Head of caudate nucleus (tissue), 42 donors: ENCODE data around the gene FAM174B.

Source experiments
- DNase-seq, 42 donors: peaks; one replicate each; pipeline versions ENCODE4 v3.0.0 to v3.0.0-alpha.2; 2020 to 2021; ENCODE audit warnings: mixed read lengths in 7 of 42
- intact Hi-C: fragments of 100-400 bp; cut with DNase I; formaldehyde crosslinking; loops from one replicate; pipeline ENCODE4 v1.15.0; 2022

Gene FAM174B

GRCh38 chr15:92647467-92648163, 8.0 kb downstream of the FAM174B start:
- no peak for DNase-seq
- intact Hi-C loops, result no loop called here

GRCh38 chr15:92646216-92646615, 9.4 kb downstream of the FAM174B start:
- peak in 1 of 42 donors; percentile 1 for DNase-seq
- intact Hi-C loops, result no loop called here

- intact Hi-C loops, result no loop called here
- peak in 1 of 42 donors; percentile 0 for DNase-seq
Measured at GRCh38 chr15:92645731-92646130, 9.8 kb downstream of the FAM174B start.

- intact Hi-C loops, result no loop called here
- peak in 1 of 42 donors; percentile 3 for DNase-seq
Measured at GRCh38 chr15:92645051-92645631, 10.4 kb downstream of the FAM174B start.

GRCh38 chr15:92643849-92644815, 11.4 kb downstream of the FAM174B start:
- DNase-seq, result peak in 3 of 42 donors; percentile 4 to 34 (median 19)
- intact Hi-C loops, result no loop called here

- intact Hi-C loops, result no loop called here
- DNase-seq, result peak in 3 of 42 donors; percentile 18 to 43 (median 26)
Measured at GRCh38 chr15:92638709-92639365, 16.7 kb downstream of the FAM174B start.

- peak in 1 of 42 donors; percentile 2 for DNase-seq
Measured at GRCh38 chr15:92638291-92638708, 17.3 kb downstream of the FAM174B start.

GRCh38 chr15:92637626-92638025, 17.9 kb downstream of the FAM174B start:
- intact Hi-C loops, result no loop called here
- peak in 2 of 42 donors; percentile 13 to 40 for DNase-seq

More at GRCh38 chr15:92638291-92638708, 17.3 kb downstream of the FAM174B start:
- intact Hi-C loops, result no loop called here

- peak in 3 of 42 donors; percentile 1 to 30 (median 9) for DNase-seq
- intact Hi-C loops, result no loop called here
Measured at GRCh38 chr15:92636908-92637481, 18.6 kb downstream of the FAM174B start.

- intact Hi-C loops, result no loop called here
- peak in 3 of 42 donors; percentile 1 to 12 (median 7) for DNase-seq
Measured at GRCh38 chr15:92636401-92636907, 19.1 kb downstream of the FAM174B start.

- DNase-seq, result peak in 1 of 42 donors; percentile 33
- intact Hi-C loops, result no loop called here
Measured at GRCh38 chr15:92634671-92635201, 20.8 kb downstream of the FAM174B start.

- intact Hi-C loops, result no loop called here
- DNase-seq, result no peak
Measured at GRCh38 chr15:92634060-92634459, 21.5 kb downstream of the FAM174B start.

GRCh38 chr15:92633418-92633817, 22.2 kb downstream of the FAM174B start:
- peak in 1 of 42 donors; percentile 8 for DNase-seq
- intact Hi-C loops, result no loop called here

- intact Hi-C loops, result no loop called here
- DNase-seq, result peak in 1 of 42 donors; percentile 18
Measured at GRCh38 chr15:92633001-92633400, 22.6 kb downstream of the FAM174B start.

- DNase-seq, result peak in 1 of 42 donors; percentile 29
- intact Hi-C loops, result no loop called here
Measured at GRCh38 chr15:92631721-92632120, 23.9 kb downstream of the FAM174B start.

- DNase-seq, result peak in 1 of 42 donors; percentile 30
- intact Hi-C loops, result no loop called here
Measured at GRCh38 chr15:92629975-92630626, 25.5 kb downstream of the FAM174B start.

GRCh38 chr15:92629276-92629974, 26.1 kb downstream of the FAM174B start:
- intact Hi-C loops, result no loop called here
- peak in 39 of 42 donors; percentile 30 to 81 (median 54) for DNase-seq
